ENCODE data around the gene KCNK3. TPM values are rescaled to one million over a fixed set of nuclear protein-coding genes. Genes with fewer than 3 reads are reported as not detected.
"Not testable (repeated sequence)": the region's sequence is repeated elsewhere in the genome, so short reads cannot be mapped to it uniquely, and the experiment has no call there.

Gene KCNK3
- polyA plus RNA-seq, 10 donors = 0.60 to 1.8 (median 1.2) TPM

- DNase-seq = no peak
Measured at GRCh38 chr2:26754972-26755670, 62.6 kb downstream of the KCNK3 start.

- no peak for DNase-seq
Measured at GRCh38 chr2:26756337-26756736, 63.8 kb downstream of the KCNK3 start.

DNA sequence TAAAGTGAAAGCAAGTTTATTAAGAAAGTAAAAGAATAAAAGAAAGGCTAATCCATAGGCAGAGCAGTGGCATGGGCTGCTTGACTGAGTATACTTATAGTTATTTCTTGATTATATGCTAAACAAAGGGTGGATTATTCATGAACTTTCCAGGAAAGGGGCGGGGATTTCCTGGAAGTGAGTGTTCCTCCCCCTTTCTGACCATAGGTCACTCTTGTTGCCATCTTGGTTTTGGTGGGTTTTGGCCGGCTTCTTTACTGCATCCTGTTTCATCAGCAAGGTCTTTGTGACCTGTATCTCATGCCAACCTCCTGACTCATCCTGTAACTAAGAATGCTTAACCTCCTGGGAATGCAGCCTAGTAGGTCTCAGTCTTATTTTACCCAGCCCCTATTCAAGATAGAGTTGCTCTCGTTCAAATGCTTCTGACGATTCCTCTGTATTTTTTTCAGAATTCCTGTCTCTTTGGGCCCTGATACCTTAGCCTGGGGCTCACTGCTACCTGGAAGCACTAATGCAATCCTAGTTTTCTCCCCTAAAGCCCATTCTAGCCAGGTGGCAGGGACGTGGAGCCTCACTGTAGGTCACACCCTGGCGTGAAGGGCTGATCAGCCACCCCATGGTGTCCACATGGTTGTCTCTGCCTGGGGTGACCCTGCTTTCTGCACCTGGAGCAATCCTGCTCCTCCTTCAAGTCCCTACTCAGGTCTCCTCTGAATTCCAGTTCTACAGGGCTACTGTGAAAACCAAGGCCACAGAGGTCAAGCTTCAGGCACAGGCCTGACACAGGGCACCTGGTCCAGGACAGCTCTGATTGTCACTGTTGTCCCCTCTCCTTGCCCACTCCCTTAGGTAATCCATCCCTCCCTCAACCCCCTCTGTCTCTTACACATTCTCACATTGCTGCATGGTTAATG, 65.6 kb downstream of the KCNK3 start:
- DNase-seq = peak in 1 of 3 donors; percentile 95

DNA sequence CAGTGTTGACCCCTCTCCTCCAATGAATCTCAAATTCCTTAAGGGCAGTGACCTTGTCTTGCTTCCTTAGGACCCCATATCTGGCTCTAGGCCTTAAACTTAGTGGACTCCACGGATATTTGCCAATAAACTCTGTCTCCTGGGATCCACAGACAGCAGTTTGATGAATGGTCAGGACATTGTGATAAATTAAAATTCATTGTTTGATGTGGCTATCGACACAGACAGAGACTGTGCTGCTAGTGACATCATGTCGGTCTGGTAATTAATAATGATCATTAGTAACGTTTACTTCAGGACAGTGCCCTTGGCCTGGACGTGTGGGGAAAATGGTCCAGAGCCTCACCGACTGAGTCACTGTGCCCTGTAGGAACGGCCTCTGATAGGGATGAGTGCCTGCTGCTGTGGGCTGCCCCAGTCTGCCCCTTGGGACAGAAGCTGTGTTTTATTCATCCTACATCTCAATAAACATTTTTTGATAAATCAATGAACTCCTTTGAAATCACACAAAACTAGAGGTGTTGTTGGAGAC, 66.3 kb downstream of the KCNK3 start:
- no peak for DNase-seq

DNA sequence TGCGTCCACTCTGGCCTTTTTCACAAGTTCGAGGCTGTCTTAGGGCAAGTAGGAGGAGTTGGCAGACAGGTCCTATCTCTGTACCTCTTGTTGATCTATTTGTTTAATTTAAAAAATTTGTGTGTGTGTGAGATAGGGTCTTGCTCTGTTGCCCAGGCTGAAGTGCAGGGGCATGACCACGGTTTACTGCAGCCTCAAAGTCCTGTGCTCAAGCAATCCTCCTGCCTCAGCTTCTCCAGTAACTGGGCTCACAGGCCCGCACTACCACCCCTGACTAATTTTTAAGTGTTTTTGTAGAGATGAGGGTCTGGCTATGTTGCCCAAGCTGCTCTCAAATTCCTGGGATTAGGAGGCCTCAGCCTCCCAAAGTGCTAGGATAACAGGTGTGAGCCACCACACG, 67.3 kb downstream of the KCNK3 start:
- DNase-seq = no peak

DNA sequence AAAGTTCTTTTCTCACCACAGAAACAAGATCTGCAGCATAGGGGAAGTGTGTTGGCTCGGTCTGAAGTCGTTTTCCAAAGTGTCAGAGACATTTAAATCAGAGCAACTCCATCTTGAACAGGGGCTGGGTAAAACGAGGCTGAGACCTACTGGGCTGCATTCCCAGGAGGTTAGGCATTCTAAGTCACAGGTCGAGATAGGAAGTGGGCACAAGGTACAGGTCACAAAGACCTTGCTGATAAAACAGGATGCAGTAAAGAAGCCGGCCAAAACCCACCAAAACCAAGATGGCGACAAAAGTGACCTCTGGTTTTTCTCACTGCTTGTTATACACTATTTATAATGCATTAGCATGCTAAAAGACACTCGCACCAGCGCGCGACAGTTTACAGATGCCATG, 68.5 kb downstream of the KCNK3 start:
- not testable (repeated sequence) for DNase-seq

DNA sequence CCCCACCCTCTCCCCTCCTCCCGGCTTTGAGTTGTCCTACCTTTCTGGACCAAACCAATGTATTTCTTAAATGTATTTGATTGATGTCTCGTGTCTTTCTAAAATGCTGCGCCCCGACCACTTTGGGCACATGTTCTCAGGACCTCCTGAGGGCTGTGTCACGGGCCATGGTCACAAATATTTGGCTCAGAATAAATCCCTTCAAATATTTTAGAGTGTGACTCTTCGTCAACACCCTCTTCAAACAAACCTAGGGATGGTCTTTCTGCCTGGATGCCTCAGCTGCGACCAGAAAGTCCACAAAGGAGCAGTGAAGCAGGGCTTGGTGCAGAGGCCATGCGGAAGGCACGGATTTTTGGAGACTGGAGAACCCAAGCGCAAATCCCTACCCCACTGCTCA, 70.5 kb downstream of the KCNK3 start:
- no peak for DNase-seq

DNA sequence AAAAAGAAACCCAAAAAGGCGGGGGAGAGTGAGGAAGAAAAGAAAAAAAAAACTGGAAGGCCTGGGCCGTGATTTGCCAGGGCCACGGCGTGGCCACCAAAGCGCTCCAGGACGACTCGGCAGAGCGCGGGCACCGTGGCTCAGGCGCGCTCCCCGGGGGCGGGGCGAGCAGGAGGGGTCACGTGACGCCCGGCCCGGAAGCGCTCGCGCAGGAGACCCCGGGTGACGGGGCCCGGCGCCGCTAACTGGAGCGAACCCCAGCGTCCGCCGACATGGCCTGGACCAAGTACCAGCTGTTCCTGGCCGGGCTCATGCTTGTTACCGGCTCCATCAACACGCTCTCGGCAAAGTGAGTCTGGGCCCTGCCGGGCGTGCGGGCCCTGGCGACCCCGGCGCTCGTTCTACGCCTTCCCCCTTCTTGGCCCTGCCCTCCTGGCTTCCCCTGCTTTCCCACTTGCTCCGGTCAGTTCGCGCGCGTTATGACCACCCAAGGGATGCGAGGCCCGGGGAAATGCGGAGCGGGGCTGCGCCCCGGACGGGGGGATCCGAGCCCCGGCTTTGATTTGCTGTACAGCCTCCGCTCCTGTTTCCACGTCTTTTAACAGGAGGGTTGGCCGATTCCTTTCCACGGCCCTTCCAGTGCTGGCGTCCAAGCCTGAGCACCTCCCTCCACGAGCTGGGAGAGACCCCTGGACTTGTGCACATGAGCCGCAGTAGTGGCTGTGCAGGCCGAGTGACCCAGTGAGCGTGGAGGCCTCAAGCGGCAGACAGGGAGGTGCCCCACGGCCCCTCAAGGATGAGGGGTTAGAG, 71.8 kb downstream of the KCNK3 start, which contains the start of gene SLC35F6:
SLC35F6 (plus strand) TSS at position 207 of the 810 bp plus-strand sequence; CDS start at position 273, 66 bp downstream.
- DNase-seq = peak; percentile 79 to 95 (median 88)

- no peak for DNase-seq
Measured at GRCh38 chr2:26764906-26765305, 72.4 kb downstream of the KCNK3 start.

GRCh38 chr2:26765475-26766200, 73.1 kb downstream of the KCNK3 start:
- DNase-seq = no peak

- no peak for DNase-seq
Measured at GRCh38 chr2:26767129-26767528, 74.6 kb downstream of the KCNK3 start.

- DNase-seq = no peak
Measured at GRCh38 chr2:26767894-26768487, 75.5 kb downstream of the KCNK3 start.

- DNase-seq = no peak
Measured at GRCh38 chr2:26768759-26769088, 76.2 kb downstream of the KCNK3 start.

DNA sequence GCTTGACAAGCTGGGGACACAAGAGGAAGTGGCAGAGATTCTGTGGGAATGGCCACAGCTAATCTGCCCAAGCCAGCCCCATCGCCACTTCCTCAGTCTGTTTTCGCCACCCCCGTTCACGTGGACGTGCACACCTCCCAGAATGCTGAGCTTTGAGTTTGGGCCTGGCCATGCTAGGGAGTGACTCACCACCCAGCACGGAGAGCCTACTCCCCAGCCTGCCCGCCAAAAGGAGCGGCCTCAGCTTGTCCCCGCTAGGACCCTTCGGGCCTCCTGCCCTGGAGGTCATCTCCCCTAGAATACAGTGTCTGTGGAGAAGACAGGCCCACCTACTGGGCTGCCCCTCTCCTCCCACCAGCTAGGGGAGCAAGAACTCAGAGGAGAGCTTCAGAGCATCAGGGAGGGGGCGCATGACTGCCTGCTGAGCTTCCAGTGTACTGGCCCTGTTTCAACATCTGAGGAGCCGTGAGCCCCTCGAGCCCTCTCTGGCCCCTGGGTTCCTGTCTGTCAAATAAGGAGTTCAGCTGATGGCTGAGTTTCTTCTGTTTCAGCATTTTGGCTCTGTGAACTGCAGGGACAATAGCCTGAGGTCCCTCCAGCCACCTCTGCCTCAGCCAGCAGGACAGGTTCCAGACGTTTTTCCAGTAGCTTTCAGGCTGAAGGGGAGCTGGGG, 76.7 kb downstream of the KCNK3 start:
- peak in 2 of 3 donors; percentile 36 to 66 for DNase-seq

GRCh38 chr2:26770986-26771586, 78.6 kb downstream of the KCNK3 start:
- peak; percentile 39 to 52 (median 47) for DNase-seq

DNA sequence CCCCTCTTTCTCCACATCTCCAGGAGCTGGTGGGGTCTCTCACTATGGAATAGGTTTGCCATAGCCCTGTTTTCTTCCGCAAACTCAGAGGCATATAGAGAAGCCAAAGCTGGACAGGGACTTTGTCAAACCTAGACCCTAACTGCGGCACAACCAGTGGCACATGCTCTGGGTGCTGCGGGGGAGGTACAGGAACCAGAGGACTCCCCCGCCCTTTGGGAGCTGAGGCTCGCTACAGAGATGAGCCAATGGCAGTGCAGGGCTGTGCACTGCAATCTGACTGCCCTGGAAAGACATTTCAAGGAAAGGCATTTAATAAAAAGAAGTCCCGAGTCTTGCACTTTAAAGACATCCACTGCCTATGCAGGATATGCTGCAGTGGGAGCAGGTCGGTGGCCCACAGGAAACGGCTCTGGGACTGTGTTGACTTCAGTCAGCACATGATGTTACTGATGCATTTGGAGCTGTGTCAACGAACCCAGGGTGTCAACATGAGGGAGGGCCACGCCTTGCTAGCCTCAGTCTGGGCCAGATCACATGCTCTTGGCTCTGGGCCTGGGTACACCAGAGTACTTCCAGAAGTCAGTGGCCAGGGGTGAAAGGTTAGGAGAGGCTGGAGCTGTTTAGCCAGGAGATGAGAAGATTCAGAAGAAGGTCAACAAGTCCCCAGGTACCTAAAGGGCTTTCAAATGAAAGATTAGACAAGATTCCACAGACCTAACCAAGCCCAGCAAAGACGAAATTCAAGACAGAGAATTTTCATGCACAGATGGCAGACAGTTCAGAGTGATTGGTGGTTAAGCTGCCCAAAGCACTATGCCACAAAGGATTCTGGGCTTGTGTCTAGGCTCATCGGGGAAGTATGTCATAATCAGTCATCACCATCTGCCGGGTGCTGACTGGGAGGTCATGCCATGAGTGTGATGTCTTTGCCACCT, 79.8 kb downstream of the KCNK3 start:
- DNase-seq = peak; percentile 66 to 70 (median 69)

GRCh38 chr2:26776195-26776800, 83.8 kb downstream of the KCNK3 start:
- DNase-seq = no peak

DNA sequence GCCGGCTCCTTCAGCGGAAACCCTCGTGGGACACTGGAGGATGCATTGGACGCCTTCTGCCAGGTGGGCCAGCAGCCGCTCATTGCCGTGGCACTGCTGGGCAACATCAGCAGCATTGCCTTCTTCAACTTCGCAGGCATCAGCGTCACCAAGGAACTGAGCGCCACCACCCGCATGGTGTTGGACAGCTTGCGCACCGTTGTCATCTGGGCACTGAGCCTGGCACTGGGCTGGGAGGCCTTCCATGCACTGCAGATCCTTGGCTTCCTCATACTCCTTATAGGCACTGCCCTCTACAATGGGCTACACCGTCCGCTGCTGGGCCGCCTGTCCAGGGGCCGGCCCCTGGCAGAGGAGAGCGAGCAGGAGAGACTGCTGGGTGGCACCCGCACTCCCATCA, 85.6 kb downstream of the KCNK3 start:
- no peak for DNase-seq

Data from muscle of back (tissue), 11 donors.